Activated naive CD8-positive, alpha-beta T cell treated with anti-CD3 and anti-CD28 coated beads, Interleukin-2, amount 50 U/mL, for 24 hours (primary cell): ENCODE results near the gene CELA1.

Experiments used
- ATAC-seq: fragments of 150-1000 bp; cut with Tn5 transposase; one replicate; pipeline ENCODE4 v1.10.0; 2021
- DNase-seq: peaks from one replicate; pipeline ENCODE4 v3.0.0; 2021
- H3K27ac Mint-ChIP-seq: one replicate; pipeline ENCODE4 v1.8.0; 2021; ENCODE audit warnings: mild to moderate bottlenecking, mixed read lengths
- H3K27me3 Mint-ChIP-seq: one replicate; pipeline ENCODE4 v1.8.0; 2021; ENCODE audit warnings: mixed read lengths
- H3K36me3 Mint-ChIP-seq: one replicate; pipeline ENCODE4 v1.8.0; 2021; ENCODE audit warnings: low read depth, mixed read lengths
- H3K4me1 Mint-ChIP-seq: one replicate; pipeline ENCODE4 v1.8.0; 2021; ENCODE audit warnings: mixed read lengths
- H3K4me3 Mint-ChIP-seq: one replicate; pipeline ENCODE4 v1.8.0; 2021; ENCODE audit warnings: mild to moderate bottlenecking, moderate library complexity, mixed read lengths
- H3K9me3 Mint-ChIP-seq: one replicate; pipeline ENCODE4 v1.8.0; 2021; ENCODE audit warnings: mixed read lengths

The CELA1 gene

GRCh38 chr12:51382173-51382572, 35.7 kb upstream of the CELA1 start:
- Mint-ChIP-seq H3K4me1 (peaks cover 40% of the 10 kb centered on the region), H3K4me3 (no peak overlapping the region), H3K9me3 (no peaks in the 10 kb centered on the region), H3K27me3 (no peaks in the 10 kb centered on the region), H3K27ac (no peak overlapping the region), H3K36me3 (peaks cover 53% of the 10 kb centered on the region)
- DNase-seq, result no peak
- no peak for ATAC-seq

- Mint-ChIP-seq H3K36me3 (peaks cover 57% of the 10 kb centered on the region), H3K4me1 (peaks cover 36% of the 10 kb centered on the region), H3K4me3 (no peak overlapping the region), H3K27me3 (no peaks in the 10 kb centered on the region), H3K9me3 (no peaks in the 10 kb centered on the region), H3K27ac (no peak overlapping the region)
- ATAC-seq, result no peak
- no peak for DNase-seq
Observed at GRCh38 chr12:51381226-51382079, 35.0 kb upstream of the CELA1 start.

- ATAC-seq, result no peak
- Mint-ChIP-seq H3K9me3 (no peaks in the 10 kb centered on the region), H3K27me3 (no peaks in the 10 kb centered on the region), H3K4me1 (peaks cover 36% of the 10 kb centered on the region), H3K4me3 (no peak overlapping the region), H3K27ac (no peak overlapping the region), H3K36me3 (peaks cover 65% of the 10 kb centered on the region)
- no peak for DNase-seq
Observed at GRCh38 chr12:51379571-51379970, 33.1 kb upstream of the CELA1 start.

GRCh38 chr12:51378749-51379148, 32.3 kb upstream of the CELA1 start:
- no peak overlapping the region for H3K4me3 Mint-ChIP-seq
- no peak for DNase-seq
- peaks cover 70% of the 10 kb centered on the region for H3K36me3 Mint-ChIP-seq
- no peak for ATAC-seq
- H3K4me1 Mint-ChIP-seq, result peaks cover 33% of the 10 kb centered on the region
- no peak overlapping the region for H3K27ac Mint-ChIP-seq
- H3K27me3 Mint-ChIP-seq, result no peaks in the 10 kb centered on the region
- H3K9me3 Mint-ChIP-seq, result no peaks in the 10 kb centered on the region

GRCh38 chr12:51377099-51377984, 30.9 kb upstream of the CELA1 start:
- peaks cover 33% of the 10 kb centered on the region for H3K4me1 Mint-ChIP-seq
- DNase-seq (no peak), ATAC-seq (no peak)
- H3K9me3 Mint-ChIP-seq, result peaks cover 5% of the 10 kb centered on the region
- H3K27ac Mint-ChIP-seq, result no peak overlapping the region
- no peaks in the 10 kb centered on the region for H3K27me3 Mint-ChIP-seq
- H3K36me3 Mint-ChIP-seq, result peaks cover 76% of the 10 kb centered on the region
- no peak overlapping the region for H3K4me3 Mint-ChIP-seq

- no peak for DNase-seq
- H3K4me1 Mint-ChIP-seq, result peaks cover 48% of the 10 kb centered on the region
- H3K27me3 Mint-ChIP-seq, result no peaks in the 10 kb centered on the region
- H3K9me3 Mint-ChIP-seq, result peaks cover 5% of the 10 kb centered on the region
- H3K36me3 Mint-ChIP-seq, result peaks cover 69% of the 10 kb centered on the region
- no peak overlapping the region for H3K27ac Mint-ChIP-seq
- ATAC-seq, result no peak
- no peak overlapping the region for H3K4me3 Mint-ChIP-seq
Observed at GRCh38 chr12:51374856-51375255, 28.4 kb upstream of the CELA1 start.

- Mint-ChIP-seq H3K27me3 (no peaks in the 10 kb centered on the region), H3K4me1 (peaks cover 53% of the 10 kb centered on the region), H3K27ac (no peak overlapping the region), H3K4me3 (no peak overlapping the region), H3K9me3 (peaks cover 5% of the 10 kb centered on the region), H3K36me3 (peaks cover 68% of the 10 kb centered on the region)
- ATAC-seq (no peak), DNase-seq (no peak)
Observed at GRCh38 chr12:51374361-51374760, 27.9 kb upstream of the CELA1 start.

GRCh38 chr12:51373187-51373586, 26.7 kb upstream of the CELA1 start:
- Mint-ChIP-seq H3K27ac (no peak overlapping the region), H3K9me3 (peaks cover 5% of the 10 kb centered on the region), H3K4me3 (no peak overlapping the region), H3K4me1 (peaks cover 62% of the 10 kb centered on the region), H3K36me3 (peaks cover 67% of the 10 kb centered on the region), H3K27me3 (peaks cover 2% of the 10 kb centered on the region)
- no peak for DNase-seq
- no peak for ATAC-seq

- Mint-ChIP-seq H3K27ac (no peak overlapping the region), H3K27me3 (peaks cover 2% of the 10 kb centered on the region), H3K4me3 (no peak overlapping the region), H3K9me3 (peaks cover 5% of the 10 kb centered on the region), H3K36me3 (peaks cover 65% of the 10 kb centered on the region), H3K4me1 (peaks cover 68% of the 10 kb centered on the region)
- no peak for DNase-seq
- no peak for ATAC-seq
Observed at GRCh38 chr12:51372021-51372420, 25.5 kb upstream of the CELA1 start.

GRCh38 chr12:51371295-51371953, 24.9 kb upstream of the CELA1 start:
- Mint-ChIP-seq H3K27ac (peak overlapping the region; percentile 64), H3K9me3 (peaks cover 5% of the 10 kb centered on the region), H3K36me3 (peaks cover 62% of the 10 kb centered on the region), H3K4me1 (peaks cover 70% of the 10 kb centered on the region), H3K27me3 (peaks cover 2% of the 10 kb centered on the region), H3K4me3 (peak overlapping the region; percentile 2)
- ATAC-seq (no peak), DNase-seq (no peak)

- peaks cover 2% of the 10 kb centered on the region for H3K27me3 Mint-ChIP-seq
- peaks cover 5% of the 10 kb centered on the region for H3K9me3 Mint-ChIP-seq
- peaks cover 70% of the 10 kb centered on the region for H3K4me1 Mint-ChIP-seq
- H3K36me3 Mint-ChIP-seq, result peaks cover 57% of the 10 kb centered on the region
- ATAC-seq (no peak), DNase-seq (no peak)
- no peak overlapping the region for H3K27ac Mint-ChIP-seq
- H3K4me3 Mint-ChIP-seq, result peak overlapping the region; percentile 19
Observed at GRCh38 chr12:51370667-51371066, 24.2 kb upstream of the CELA1 start.

GRCh38 chr12:51369581-51369980, 23.1 kb upstream of the CELA1 start:
- H3K36me3 Mint-ChIP-seq, result peaks cover 50% of the 10 kb centered on the region
- peaks cover 2% of the 10 kb centered on the region for H3K27me3 Mint-ChIP-seq
- H3K27ac Mint-ChIP-seq, result peak overlapping the region; percentile 72
- ATAC-seq, result no peak
- H3K9me3 Mint-ChIP-seq, result peaks cover 5% of the 10 kb centered on the region
- peak overlapping the region; percentile 62 for H3K4me3 Mint-ChIP-seq
- no peak for DNase-seq
- peaks cover 67% of the 10 kb centered on the region for H3K4me1 Mint-ChIP-seq

GRCh38 chr12:51368640-51369517, 22.4 kb upstream of the CELA1 start:
- Mint-ChIP-seq H3K27ac (peak overlapping the region; percentile 72), H3K9me3 (peaks cover 5% of the 10 kb centered on the region), H3K27me3 (peaks cover 2% of the 10 kb centered on the region), H3K4me3 (peak overlapping the region; percentile 62), H3K36me3 (peaks cover 46% of the 10 kb centered on the region), H3K4me1 (peaks cover 64% of the 10 kb centered on the region)
- ATAC-seq (peak; percentile 97), DNase-seq (peak; percentile 87)

GRCh38 chr12:51365276-51365675, 18.8 kb upstream of the CELA1 start:
- no peak overlapping the region for H3K4me3 Mint-ChIP-seq
- ATAC-seq (no peak), DNase-seq (no peak)
- peaks cover 31% of the 10 kb centered on the region for H3K4me1 Mint-ChIP-seq
- peaks cover 2% of the 10 kb centered on the region for H3K27me3 Mint-ChIP-seq
- H3K9me3 Mint-ChIP-seq, result no peaks in the 10 kb centered on the region
- H3K27ac Mint-ChIP-seq, result no peak overlapping the region
- H3K36me3 Mint-ChIP-seq, result peaks cover 30% of the 10 kb centered on the region
